HG02840 (cell line): ENCODE data around the gene LARGE1.

Source experiments
- ATAC-seq: cut with Tn5 transposase; IDR thresholded peaks from one replicate; pipeline ENCODE4 v1.9.1; 2021; ENCODE audit warnings: mild to moderate bottlenecking, moderate library complexity, moderate number of reproducible peaks; ENCODE audit not compliant: unreplicated experiment, low FRiP score

LARGE1 gene

DNA sequence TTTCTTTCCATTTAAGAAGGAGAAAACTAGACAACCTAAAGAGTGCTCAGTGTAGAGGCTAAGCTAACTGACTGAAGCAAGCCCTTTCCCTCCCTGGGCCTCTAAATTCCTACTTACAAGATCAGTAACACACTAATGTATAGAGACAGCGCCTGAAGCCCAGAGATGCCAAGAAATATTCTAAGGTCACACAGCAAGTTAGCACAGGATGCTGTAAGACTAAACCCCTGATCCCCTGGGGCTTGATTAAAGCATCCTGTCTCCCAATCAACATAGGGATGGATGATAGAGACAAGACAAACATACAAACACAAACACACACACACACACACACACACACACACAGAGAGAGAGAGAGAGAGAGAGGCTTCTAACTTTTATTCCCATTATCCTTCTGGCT lies 5.6 kb downstream of the LARGE1 start:
- ATAC-seq, result no peak

GRCh38 chr22:33914131-33914530 lies 6.1 kb downstream of the LARGE1 start:
- no peak for ATAC-seq

DNA sequence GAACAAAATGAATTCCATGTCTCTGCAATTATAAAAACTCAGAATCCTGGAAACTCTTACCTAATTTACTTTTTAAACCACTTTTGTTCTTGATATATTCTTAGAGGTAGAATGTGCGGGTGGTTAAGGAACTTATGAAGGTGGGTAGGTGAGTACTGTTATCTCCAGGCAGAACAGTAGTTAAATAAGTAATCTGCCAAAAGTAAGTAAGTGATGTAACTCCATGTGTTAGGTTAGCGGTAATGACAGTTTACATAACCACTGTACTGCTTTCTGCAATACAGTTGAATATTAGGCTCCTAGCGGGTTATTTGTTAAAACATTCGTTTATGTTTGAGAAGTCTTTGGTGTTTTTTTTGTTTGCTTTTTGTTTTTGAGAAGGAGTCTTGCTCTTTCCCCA lies 7.1 kb downstream of the LARGE1 start:
- no peak for ATAC-seq

GRCh38 chr22:33909911-33910310 lies 10.4 kb downstream of the LARGE1 start:
- no peak for ATAC-seq

- ATAC-seq, result no peak
Measured at GRCh38 chr22:33909075-33909458, 11.2 kb downstream of the LARGE1 start.

- no peak for ATAC-seq
Measured at GRCh38 chr22:33908171-33909074, 11.9 kb downstream of the LARGE1 start.

GRCh38 chr22:33906954-33907353 lies 13.3 kb downstream of the LARGE1 start:
- ATAC-seq, result no peak

DNA sequence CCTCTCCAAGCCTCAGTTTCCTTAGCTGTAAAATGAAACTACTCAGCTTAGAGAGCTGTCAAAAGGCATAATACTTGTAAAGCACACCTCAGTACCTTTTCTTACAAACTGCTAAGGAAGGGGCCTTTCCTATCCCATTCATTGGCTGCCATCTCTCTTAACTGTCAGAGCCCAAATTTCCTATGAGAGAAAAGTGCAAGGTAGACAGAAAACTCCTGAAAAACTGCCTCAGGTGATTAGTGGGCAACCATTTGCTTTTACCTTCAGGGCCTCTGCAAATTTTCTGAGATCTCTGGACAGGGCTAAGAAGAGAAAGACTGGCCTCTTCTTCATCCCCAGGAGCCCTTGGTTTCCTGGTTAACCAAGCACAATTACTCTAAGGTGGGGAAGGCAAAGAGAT lies 13.8 kb downstream of the LARGE1 start:
- no peak for ATAC-seq

GRCh38 chr22:33903012-33903411 lies 17.3 kb downstream of the LARGE1 start:
- no peak for ATAC-seq

GRCh38 chr22:33902073-33902472 lies 18.2 kb downstream of the LARGE1 start:
- ATAC-seq, result no peak

DNA sequence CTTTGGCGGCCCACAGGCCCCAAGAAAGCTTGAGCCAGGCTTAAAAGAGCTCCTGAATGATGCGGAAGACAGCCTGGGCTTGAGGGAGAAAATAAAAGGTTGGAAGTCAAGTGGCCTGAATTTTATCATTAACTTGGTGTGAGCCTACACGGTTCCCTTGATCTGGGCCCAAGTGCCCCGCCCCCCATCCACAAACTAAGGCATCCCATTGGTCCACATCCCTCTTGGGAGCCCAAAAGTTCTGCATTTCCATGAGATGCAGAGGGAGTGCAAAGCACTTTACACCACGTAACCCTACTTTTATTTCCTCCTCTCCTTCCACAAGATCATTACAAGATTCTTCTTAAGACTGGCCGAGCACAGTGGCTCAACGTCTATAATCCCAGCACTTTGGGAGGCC lies 22.2 kb downstream of the LARGE1 start:
- no peak for ATAC-seq

DNA sequence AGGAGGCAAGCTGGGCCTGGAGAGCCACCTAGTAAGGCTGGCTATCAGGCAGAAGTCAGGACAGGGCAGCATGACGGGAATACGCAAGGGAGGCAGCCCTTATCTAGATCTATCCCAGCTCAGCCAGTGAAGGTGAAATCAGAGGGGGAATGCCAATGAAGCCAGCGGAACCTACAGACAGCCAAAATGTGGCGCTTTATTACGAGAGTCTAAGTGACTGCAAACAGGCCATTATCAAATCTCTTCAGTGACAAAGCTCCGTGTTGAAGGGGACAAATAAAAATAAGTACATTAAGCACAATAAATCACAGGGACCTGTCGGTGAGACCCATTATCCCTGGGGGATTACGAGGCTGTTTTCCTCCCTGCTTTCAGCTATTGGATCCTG lies 22.8 kb downstream of the LARGE1 start:
- no peak for ATAC-seq

- no peak for ATAC-seq
Measured at GRCh38 chr22:33896575-33897447, 23.5 kb downstream of the LARGE1 start.

DNA sequence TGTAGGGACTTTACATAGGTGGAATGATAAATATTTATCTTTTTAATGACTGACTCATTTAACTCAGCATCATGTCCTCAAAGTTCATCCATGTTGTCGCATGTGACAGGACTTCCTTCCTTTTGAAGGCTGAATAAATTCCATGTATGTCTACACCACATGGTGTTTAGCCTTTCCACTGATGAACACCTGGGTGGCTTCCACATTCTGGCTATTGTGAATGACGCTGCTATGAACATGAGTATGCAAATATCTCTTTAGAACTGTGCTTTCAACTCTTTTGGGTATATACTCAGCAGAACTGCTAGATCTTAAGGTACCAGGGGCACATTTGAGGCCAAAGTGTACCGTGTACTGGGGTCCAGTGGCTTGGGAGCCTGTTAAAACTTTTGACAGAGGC lies 24.1 kb downstream of the LARGE1 start:
- no peak for ATAC-seq

DNA sequence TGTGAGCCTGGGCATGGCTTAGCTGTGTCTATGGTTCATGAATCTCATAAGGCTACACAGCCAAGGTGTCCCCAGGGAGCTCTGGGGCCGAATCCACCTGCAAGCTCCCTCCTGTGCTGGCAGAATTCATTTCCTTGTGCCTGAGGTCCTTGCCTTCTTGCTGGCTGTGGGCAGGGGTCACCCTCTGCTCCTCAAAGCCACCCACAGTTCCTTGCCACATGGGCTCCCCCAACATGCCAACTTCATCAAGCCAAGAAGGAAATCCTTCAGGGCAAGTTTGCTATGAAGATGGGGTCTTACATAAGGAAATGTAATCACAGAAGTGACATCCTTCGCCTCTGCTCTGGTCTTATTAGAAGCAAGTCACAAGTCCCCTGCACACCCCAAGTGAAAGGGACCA lies 24.8 kb downstream of the LARGE1 start:
- ATAC-seq, result no peak

DNA sequence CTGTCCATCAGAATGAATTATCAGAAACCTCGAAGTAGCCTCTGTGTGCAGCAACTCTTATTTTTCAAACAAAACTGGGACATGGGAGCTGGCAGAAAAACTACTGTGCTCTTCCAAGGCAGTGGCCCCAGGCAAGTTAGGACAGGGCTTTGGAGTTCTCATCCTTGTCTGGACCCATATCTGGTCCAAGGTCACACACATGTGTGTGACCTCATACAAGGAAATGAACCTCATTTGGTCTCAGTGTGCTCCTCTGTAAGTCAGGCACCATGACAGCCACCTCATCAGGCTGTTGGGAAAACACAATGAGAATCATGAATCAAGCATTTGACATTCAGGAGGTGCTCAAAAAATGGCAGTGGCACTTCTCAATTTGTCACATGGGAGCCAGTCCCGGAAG lies 25.8 kb downstream of the LARGE1 start:
- ATAC-seq, result no peak

DNA sequence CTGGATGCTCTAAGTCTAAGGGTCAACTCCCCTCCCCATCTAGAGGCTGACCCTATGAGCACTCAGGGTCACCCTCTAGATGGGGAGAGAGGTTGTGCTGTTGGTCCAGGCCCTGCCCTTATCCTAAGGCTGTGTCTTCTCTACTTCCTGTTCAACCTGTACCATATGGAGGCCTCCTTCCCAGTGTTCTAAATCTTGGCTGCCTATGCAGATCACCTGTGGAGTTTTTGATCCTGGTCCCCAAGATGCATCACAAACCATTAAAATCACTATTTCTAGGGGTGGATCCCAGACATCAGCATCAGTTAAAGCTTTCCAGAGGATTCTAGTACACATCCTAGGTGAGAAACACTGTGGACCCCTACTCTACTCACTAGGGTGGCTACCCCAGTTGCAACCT lies 26.2 kb downstream of the LARGE1 start:
- ATAC-seq, result no peak

- ATAC-seq, result no peak
Measured at GRCh38 chr22:33893512-33893911, 26.8 kb downstream of the LARGE1 start.

DNA sequence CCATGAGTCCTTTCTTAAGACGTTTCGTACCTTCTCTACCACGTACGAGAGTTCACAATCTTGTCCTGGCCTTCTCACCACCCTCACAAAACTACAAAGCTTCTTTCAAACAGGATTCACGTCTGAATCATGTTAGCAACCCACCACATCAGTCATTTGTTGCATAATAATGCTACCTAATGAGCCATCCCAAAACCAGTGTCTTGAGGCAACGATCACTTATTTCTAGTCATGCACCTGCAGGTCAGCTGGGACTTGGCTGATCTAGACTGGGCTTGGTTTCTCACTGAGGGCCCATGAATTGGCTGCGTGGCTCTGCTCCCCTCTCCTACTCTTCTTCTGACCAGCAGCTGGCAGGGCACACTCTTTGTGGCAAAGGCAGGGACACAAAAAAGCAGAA lies 28.3 kb downstream of the LARGE1 start:
- ATAC-seq, result no peak

DNA sequence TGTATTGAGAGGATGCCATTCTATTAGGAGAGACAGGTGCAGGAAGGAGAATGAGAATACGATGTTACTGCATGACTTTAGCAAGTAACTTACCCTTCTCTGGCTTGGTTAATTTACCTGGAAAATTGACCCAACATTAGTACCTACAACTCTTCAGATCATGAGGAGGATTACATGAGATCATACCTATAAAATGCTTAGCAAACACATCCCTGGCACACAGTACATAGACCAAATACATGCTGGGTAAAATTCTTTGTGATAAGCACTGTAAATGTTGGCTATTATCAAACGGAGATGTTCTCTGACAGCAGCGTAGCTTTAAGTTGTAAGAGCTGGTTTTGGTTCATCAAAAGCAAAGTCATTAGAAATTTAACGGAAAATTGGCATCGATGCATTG lies 28.8 kb downstream of the LARGE1 start:
- ATAC-seq, result no peak

- no peak for ATAC-seq
Measured at GRCh38 chr22:33889748-33890147, 30.5 kb downstream of the LARGE1 start.

DNA sequence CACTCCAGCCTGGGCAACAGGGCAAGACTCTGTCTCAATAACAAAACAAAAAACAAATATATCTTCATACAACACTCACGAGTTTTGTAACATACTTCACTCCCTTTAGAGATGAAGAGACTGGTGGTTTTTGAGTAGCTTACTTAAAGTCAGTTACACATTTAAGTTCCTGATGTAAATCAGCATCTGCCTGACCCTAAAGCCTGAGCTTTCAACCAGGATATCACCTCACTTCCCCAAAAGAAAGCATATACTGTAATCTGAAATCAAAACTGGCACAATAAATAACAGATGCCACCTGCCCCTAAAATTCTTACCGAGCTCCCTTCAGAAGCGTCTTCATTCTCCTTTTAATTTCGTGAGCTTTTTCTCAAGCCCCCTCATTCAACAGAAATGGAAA lies 31.5 kb downstream of the LARGE1 start:
- ATAC-seq, result no peak
